IPS-15b (cell line): ENCODE measurements around the gene HSD17B4.
"Not testable (repeated sequence)": the region's sequence is repeated elsewhere in the genome, so short reads cannot be mapped to it uniquely, and the experiment has no call there.

ENCODE experiments used
- H3K27me3 ChIP-seq: one replicate; pipeline ENCODE4 v1.6.1; 2013; ENCODE audit warnings: low read length; ENCODE audit not compliant: control insufficient read depth, insufficient read depth
- H3K36me3 ChIP-seq: one replicate; pipeline ENCODE4 v1.6.1; 2013; ENCODE audit warnings: low read length; ENCODE audit not compliant: control insufficient read depth, insufficient read depth
- H3K4me1 ChIP-seq: one replicate; pipeline ENCODE4 v1.6.1; 2013; ENCODE audit warnings: mild to moderate bottlenecking, low read length; ENCODE audit not compliant: control insufficient read depth, insufficient read depth
- H3K4me3 ChIP-seq: one replicate; pipeline ENCODE4 v1.5.1; 2013; ENCODE audit warnings: low read depth, low read length
- H3K9ac ChIP-seq: one replicate; pipeline ENCODE4 v1.6.1; 2013; ENCODE audit warnings: low read depth, mild to moderate bottlenecking, low read length
- H3K9me3 ChIP-seq: one replicate; pipeline ENCODE4 v1.6.1; 2013; ENCODE audit warnings: mild to moderate bottlenecking, low read length; ENCODE audit not compliant: control insufficient read depth, insufficient read depth

The HSD17B4 gene

GRCh38 chr5:119512277-119512676, 60.0 kb downstream of the HSD17B4 start:
- Histone ChIP-seq H3K4me3 (no peak overlapping the region), H3K9ac (no peak overlapping the region), H3K9me3 (peaks cover 5% of the 10 kb centered on the region), H3K27me3 (no peaks in the 10 kb centered on the region), H3K4me1 (no peaks in the 10 kb centered on the region), H3K36me3 (peaks cover 8% of the 10 kb centered on the region)

DNA sequence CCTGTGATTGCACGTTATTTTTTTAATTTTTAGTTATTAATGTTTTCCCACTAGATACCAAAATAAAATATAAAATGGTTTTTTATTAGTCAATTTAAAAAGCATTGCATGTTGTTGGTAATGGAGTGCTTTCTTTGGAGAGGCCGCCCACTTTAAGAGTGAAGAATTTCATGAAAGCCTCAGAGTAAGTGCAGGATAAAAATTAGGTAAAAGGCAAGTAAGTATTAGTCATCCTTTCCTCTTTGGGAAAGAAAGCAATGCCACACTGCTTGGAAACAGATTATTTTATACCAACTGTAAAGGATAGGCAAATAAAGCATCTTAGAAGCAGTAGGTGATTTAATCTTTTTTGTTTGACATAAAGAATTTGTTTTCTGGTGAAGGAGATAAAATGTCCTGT, 62.9 kb downstream of the HSD17B4 start:
- Histone ChIP-seq H3K36me3 (peaks cover 11% of the 10 kb centered on the region), H3K4me3 (no peak overlapping the region), H3K9ac (no peak overlapping the region), H3K27me3 (no peaks in the 10 kb centered on the region), H3K9me3 (peaks cover 5% of the 10 kb centered on the region), H3K4me1 (no peaks in the 10 kb centered on the region)

GRCh38 chr5:119517115-119517514, 64.8 kb downstream of the HSD17B4 start:
- H3K27me3 ChIP-seq, H3K36me3 ChIP-seq, H3K4me1 ChIP-seq, H3K9me3 ChIP-seq, H3K9ac ChIP-seq, H3K4me3 ChIP-seq: not testable (repeated sequence)

GRCh38 chr5:119521232-119521631, 68.9 kb downstream of the HSD17B4 start:
- H3K9me3 ChIP-seq = no peaks in the 10 kb centered on the region
- no peak overlapping the region for H3K4me3 ChIP-seq
- H3K9ac ChIP-seq = no peak overlapping the region
- H3K27me3 ChIP-seq = no peaks in the 10 kb centered on the region
- H3K36me3 ChIP-seq = peaks cover 3% of the 10 kb centered on the region
- H3K4me1 ChIP-seq = no peaks in the 10 kb centered on the region

DNA sequence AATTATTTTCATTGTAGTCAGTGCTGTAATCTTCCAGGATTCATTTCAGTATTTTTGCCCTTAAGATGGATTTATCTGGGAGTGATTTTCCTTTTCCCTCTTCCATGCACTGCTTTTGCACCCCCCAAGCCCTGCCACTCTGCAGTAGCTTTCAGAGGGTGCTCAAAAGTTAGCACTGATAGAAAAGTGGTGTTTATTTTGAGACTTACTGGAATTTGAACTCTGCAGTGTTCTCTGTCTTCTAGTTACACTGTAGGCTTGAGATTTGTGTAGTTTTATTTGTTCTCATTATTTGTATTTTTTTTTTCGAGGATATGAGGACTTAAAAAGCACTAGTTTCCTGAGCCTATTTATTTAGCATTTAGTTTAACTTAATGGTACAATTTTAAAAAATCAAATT, 70.5 kb downstream of the HSD17B4 start:
- H3K9ac ChIP-seq = no peak overlapping the region
- H3K27me3 ChIP-seq = no peaks in the 10 kb centered on the region
- no peak overlapping the region for H3K4me3 ChIP-seq
- no peaks in the 10 kb centered on the region for H3K9me3 ChIP-seq
- no peaks in the 10 kb centered on the region for H3K4me1 ChIP-seq
- H3K36me3 ChIP-seq = peaks cover 3% of the 10 kb centered on the region

- no peak overlapping the region for H3K4me3 ChIP-seq
- no peaks in the 10 kb centered on the region for H3K9me3 ChIP-seq
- no peaks in the 10 kb centered on the region for H3K36me3 ChIP-seq
- no peaks in the 10 kb centered on the region for H3K27me3 ChIP-seq
- H3K4me1 ChIP-seq = peaks cover 3% of the 10 kb centered on the region
- no peak overlapping the region for H3K9ac ChIP-seq
Observed at GRCh38 chr5:119524485-119524884, 72.2 kb downstream of the HSD17B4 start.

DNA sequence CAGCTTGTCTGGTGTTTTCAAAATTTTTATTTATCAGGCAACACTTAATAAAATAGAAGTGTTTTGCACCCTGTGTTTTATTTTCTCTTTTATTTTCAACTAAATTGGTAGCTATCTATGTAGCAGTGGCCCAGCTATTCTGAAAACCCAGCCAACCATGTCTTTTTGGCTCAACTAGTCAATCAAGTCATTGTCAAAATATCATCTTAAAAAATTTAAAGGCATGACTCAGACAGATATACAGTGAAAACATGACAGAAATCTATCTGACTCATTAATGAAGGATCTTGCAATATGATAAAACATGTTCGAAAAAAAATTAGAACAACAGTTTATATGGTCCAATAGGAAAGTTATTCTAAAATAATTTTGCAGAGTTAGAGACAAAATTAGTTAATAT, 75.1 kb downstream of the HSD17B4 start:
- no peaks in the 10 kb centered on the region for H3K9me3 ChIP-seq
- H3K27me3 ChIP-seq = no peaks in the 10 kb centered on the region
- H3K4me3 ChIP-seq = no peak overlapping the region
- no peaks in the 10 kb centered on the region for H3K36me3 ChIP-seq
- peaks cover 9% of the 10 kb centered on the region for H3K4me1 ChIP-seq
- no peak overlapping the region for H3K9ac ChIP-seq

DNA sequence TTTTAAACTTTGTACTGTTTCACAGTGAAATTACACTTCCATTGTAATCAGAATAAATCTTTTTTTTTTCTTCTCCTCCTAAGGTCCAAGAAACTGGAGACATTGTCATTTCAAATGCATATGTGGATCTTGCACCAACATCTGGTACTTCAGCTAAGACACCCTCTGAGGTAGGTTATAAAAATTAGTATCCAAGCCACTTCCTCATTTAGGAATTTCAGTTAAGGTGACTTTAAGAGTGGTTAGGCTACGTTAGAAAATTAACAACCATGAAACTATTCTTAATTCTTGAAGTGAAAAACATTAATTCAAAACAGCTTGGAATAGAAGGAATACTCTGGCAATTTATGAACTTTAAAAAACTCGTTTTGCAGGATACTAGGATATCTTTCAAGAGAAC, 77.5 kb downstream of the HSD17B4 start:
- Histone ChIP-seq H3K36me3 (no peaks in the 10 kb centered on the region), H3K27me3 (no peaks in the 10 kb centered on the region), H3K4me3 (no peak overlapping the region), H3K9me3 (no peaks in the 10 kb centered on the region), H3K9ac (no peak overlapping the region), H3K4me1 (peaks cover 9% of the 10 kb centered on the region)

DNA sequence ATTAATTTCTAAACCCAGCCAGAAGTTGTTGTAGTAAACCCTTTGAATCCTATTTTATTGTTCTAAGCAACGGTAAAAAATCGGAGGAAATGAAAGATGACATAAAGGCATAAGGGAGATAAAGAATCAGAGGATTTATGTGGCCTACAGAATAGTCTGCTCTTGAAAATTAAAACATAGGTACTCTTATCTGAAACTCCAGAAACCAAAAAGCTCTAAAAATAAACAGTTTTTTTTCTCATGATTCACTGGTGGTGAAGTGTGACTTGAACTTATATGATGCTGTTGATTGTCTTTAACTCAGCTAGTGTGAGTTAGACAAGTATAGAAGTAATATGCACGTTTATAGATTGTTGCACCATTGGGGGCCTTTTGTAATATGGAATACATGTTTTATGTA, 80.3 kb downstream of the HSD17B4 start:
- H3K9me3 ChIP-seq = no peaks in the 10 kb centered on the region
- H3K27me3 ChIP-seq = no peaks in the 10 kb centered on the region
- H3K36me3 ChIP-seq = no peaks in the 10 kb centered on the region
- H3K4me1 ChIP-seq = peaks cover 9% of the 10 kb centered on the region
- H3K9ac ChIP-seq = no peak overlapping the region
- no peak overlapping the region for H3K4me3 ChIP-seq

- Histone ChIP-seq H3K9me3 (no peaks in the 10 kb centered on the region), H3K36me3 (peaks cover 8% of the 10 kb centered on the region), H3K9ac (no peak overlapping the region), H3K27me3 (no peaks in the 10 kb centered on the region), H3K4me3 (no peak overlapping the region), H3K4me1 (no peaks in the 10 kb centered on the region)
Observed at GRCh38 chr5:119537704-119538103, 85.4 kb downstream of the HSD17B4 start.

GRCh38 chr5:119541716-119542115, 89.4 kb downstream of the HSD17B4 start:
- H3K36me3 ChIP-seq = peaks cover 8% of the 10 kb centered on the region
- no peaks in the 10 kb centered on the region for H3K27me3 ChIP-seq
- H3K9me3 ChIP-seq = no peaks in the 10 kb centered on the region
- no peak overlapping the region for H3K4me3 ChIP-seq
- H3K4me1 ChIP-seq = no peaks in the 10 kb centered on the region
- H3K9ac ChIP-seq = no peak overlapping the region

DNA sequence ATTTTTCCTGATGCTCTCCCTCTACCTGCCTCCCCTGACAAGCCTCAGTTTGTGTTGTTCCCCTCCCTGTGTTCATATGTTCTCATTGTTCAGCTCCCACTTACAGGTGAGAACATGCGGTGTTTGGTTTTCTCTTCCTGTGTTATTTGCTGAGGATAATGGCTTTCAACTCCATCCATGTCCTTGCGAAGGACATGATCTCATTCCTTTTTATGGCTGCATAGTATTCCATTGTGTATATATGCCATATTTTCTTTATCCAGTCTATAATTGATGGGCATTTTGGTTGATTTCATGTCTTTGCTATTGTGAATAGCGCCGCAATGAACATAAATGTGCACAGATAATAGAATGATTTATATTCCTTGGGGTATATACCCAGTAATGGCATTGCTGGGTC, 99.5 kb downstream of the HSD17B4 start:
- Histone ChIP-seq H3K9ac (no peak overlapping the region), H3K4me1 (no peaks in the 10 kb centered on the region), H3K9me3 (no peaks in the 10 kb centered on the region), H3K27me3 (no peaks in the 10 kb centered on the region), H3K4me3 (no peak overlapping the region), H3K36me3 (no peaks in the 10 kb centered on the region)

DNA sequence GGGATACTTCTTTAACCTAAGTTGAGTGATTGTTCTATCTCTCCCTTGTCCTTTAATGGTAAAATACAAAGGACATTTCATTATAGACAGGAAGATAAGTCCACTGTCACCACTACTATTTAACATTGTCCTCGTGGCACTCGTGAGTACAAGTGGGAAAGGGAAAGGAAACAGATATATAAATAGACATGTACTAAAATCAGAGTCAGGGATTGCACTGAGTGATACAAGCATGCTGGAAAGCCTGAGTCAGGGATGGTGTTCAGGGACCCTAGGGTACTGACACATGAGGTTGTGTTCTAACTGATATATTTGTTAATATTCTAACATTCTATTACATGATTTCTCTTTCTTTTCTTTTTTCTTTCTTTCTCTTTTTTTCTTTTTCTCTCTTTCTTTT, 102.3 kb downstream of the HSD17B4 start:
- Histone ChIP-seq H3K27me3 (no peaks in the 10 kb centered on the region), H3K36me3 (no peaks in the 10 kb centered on the region), H3K9ac (no peak overlapping the region), H3K9me3 (no peaks in the 10 kb centered on the region), H3K4me1 (no peaks in the 10 kb centered on the region), H3K4me3 (no peak overlapping the region)
